GM10248 (cell line): Measurements from ENCODE around the gene NSUN2.
"Not testable (repeated sequence)": the region's sequence is repeated elsewhere in the genome, so short reads cannot be mapped to it uniquely, and the experiment has no call there.

Source experiments
- CTCF ChIA-PET: fragments of 300-600 bp; sonication (Branson Sonifier 250); formaldehyde crosslinking; extraction: SDS; loops from one replicate; lab custom pipeline; 2021; ENCODE audit warnings: antibody characterized with exemption; lab: Yijun Ruan, JAX
- POLR2A ChIA-PET: fragments of 350-650 bp; sonication (Branson Sonifier 250); formaldehyde crosslinking; extraction: SDS; loops from one replicate; lab custom pipeline; 2020; ENCODE audit warnings: antibody characterized with exemption; lab: Yijun Ruan, JAX
- DNase-seq: peaks from one replicate; pipeline ENCODE4 v3.0.0; 2012; ENCODE audit errors: extremely low spot score
- TF ChIP-seq, protein P1 (sequence below): IDR thresholded peaks from 2 replicates; pipeline ENCODE4 v1.5.1; 2012; ENCODE audit warnings: mild to moderate bottlenecking, low read depth; ENCODE audit errors: extremely low read depth, missing control alignments, control extremely low read depth

The NSUN2 gene

DNA sequence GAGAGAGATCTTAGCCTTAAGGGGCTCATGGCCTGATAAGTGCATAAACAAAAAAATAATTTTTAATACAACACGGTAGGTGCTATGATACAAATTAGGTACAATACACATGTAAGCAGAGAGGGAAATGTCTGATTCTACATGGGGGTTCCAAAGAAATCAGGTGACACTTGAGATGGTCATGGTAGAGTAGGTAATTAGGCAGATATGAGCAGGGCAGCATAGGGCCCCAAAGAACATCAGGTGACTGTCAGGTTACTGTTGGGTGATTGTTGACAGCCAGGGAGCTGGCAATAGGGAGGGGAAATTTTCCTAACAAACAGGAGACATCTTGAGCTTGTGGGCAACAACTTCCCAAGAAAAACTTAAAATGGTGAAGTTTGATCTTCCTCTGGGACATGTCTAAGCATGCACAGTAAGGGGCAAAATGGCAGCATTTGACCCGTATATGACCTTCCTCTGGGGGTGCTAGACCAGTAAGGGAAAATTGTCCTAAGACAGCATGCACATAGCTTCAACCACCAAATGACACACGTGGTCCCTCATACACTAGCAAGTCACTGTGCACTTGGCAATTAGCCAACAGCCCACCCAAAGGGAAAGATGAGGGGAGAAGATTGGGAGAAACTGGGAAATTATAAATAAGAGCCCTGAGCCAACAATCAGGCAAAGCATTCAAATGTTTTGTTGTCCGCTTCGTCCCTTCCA lies 43.1 kb upstream of the NSUN2 start:
- no peak for DNase-seq
- ChIA-PET CTCF (interaction anchor here (1.1 kb wide), 1 partner anchor 11 kb away, joined by 3 read pairs; no protein-coding TSS in a partner anchor), POLR2A (no interaction called here)
- TF ChIP-seq, protein P1, sequence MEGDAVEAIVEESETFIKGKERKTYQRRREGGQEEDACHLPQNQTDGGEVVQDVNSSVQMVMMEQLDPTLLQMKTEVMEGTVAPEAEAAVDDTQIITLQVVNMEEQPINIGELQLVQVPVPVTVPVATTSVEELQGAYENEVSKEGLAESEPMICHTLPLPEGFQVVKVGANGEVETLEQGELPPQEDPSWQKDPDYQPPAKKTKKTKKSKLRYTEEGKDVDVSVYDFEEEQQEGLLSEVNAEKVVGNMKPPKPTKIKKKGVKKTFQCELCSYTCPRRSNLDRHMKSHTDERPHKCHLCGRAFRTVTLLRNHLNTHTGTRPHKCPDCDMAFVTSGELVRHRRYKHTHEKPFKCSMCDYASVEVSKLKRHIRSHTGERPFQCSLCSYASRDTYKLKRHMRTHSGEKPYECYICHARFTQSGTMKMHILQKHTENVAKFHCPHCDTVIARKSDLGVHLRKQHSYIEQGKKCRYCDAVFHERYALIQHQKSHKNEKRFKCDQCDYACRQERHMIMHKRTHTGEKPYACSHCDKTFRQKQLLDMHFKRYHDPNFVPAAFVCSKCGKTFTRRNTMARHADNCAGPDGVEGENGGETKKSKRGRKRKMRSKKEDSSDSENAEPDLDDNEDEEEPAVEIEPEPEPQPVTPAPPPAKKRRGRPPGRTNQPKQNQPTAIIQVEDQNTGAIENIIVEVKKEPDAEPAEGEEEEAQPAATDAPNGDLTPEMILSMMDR = no peak

DNA sequence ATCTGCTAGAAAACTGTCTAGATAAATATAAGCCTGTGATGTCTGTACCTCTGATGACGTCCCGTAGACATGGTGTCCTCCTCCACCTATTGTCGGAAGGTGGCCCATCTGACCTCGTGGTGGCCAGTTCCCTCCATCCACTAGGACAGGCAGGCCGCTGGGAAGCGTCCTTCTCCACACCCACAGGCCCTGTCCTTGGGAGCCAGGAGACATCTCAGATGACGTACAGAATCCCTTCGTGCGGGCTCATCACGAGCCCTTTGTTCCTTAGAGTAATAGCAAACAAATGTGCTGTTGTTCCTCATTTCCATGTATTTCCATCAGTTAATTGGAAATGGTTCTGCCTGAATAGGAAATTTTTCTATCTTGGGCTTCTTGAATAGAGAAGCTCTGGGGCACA lies 42.0 kb upstream of the NSUN2 start:
- ChIA-PET POLR2A (no interaction called here), CTCF (no interaction called here)
- TF ChIP-seq, protein P1 = no peak
- DNase-seq = no peak

DNA sequence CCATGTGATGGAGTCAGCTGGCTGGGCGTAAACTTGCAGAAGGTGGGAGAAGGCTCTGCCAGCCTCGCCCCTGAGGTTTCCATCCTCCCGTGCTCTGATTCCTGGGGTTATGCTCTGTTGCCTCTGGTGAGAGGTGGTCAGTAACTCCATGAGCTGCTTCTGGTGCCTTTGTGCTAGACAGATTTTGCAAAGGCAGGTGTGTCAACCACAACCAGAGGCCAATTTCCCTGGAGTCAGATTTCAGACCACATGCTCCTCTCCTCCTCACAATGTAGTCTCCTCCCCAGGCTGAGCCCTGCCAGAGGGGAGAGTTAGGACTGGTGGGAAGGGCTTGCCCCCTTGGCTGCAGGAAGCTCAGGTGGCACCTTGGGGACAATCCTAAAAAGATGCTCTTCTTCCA lies 41.6 kb upstream of the NSUN2 start:
- DNase-seq = no peak
- ChIA-PET CTCF (no interaction called here), POLR2A (no interaction called here)
- TF ChIP-seq, protein P1 = no peak

DNA sequence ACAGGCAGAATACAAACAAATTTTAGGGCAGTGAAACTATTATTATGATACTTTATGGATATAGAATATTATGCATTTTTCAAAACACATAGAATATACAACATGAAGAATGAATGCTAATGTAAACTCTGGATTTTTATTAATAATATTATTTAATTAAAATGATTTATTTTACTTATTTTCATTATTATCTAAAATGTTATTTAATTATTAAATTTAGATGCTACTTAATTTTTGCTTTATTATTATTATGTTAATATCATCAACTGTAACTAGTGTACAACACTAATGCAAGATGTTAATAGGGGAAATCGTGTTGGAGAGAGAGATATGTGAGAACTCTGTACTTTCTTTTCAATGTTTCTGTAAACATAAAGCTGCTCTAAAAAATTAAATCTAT lies 41.1 kb upstream of the NSUN2 start:
- no peak for DNase-seq
- ChIA-PET CTCF (no interaction called here), POLR2A (no interaction called here)
- TF ChIP-seq, protein P1 = no peak

DNA sequence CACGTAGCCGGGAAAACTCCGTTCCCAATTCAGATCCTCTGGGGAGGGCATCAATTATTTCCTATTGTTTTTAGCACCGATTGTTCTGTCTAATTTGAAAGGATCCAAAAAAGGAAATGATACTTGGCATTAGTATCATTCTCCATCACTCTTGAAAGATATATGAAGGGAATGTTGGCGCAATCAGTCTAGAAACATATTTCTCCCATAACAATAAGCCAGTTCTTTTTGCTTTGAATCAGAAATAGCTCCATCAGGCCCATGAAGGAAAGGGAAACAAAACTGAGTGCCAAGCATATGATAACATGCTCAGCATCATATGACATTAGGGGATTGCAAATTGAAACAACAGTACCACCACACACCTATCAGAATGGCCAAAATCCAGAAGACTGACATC lies 40.2 kb upstream of the NSUN2 start:
- CTCF ChIA-PET = interaction anchor here (0.8 to 1.3 kb wide), 3 partner anchors 10 to 28 kb away, joined by 3 to 5 read pairs (median 3); no protein-coding TSS in a partner anchor
- TF ChIP-seq, protein P1 = no peak
- POLR2A ChIA-PET = no interaction called here
- DNase-seq = no peak

DNA sequence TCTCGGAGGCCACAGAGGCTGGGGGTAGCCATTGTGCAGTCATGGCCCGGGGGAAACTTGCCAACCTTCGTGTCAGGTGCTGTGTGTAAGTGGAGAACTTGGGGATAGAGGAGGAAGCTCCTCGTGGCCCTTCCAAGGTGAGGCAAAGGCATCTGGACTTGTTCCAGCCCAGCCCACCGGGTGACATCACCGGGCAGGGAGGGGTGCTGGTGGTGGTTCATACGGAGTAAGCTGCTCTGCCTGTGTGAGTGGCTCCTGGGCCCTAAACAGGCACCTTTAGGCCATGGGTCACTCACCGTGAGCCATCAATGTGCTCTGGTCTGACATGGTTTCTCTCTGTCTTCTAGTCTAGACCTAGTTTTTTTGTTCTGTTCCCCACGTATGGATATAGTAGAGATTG lies 35.9 kb upstream of the NSUN2 start:
- POLR2A ChIA-PET, DNase-seq, CTCF ChIA-PET: not testable (repeated sequence)

DNA sequence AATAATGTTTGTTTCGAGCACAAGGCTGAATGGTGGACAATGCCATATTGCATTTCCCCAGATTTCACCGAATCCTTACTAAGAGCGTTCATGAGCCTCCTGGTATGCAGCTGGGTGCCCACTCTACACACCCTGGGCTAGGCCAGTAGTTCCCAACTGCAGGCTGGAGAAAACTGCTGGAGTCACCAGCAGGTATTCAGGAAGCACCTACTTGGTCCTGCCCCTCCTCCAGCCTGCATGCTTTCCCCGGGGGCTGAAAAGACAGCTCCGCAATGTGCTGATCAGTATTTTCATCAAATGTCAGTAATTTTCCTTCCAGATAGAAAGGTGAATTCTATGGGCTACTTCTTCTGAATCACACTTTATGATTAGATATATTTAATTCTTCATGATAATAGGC lies 34.8 kb upstream of the NSUN2 start:
- no peak for DNase-seq
- TF ChIP-seq, protein P1 = no peak
- ChIA-PET POLR2A (no interaction called here), CTCF (no interaction called here)
